Transverse colon (tissue), 4 donors: Measurements from ENCODE around the gene ASB15.

Source experiments
- CTCF ChIP-seq, 5 experiments: fragments of 200-600 bp in 3 of 5; fragments of 450-650 bp in 2 of 5; sonication (generic) in 3 of 5; IDR thresholded peaks; 1 replicate in 2 of 5; 2 replicates in 3 of 5; pipeline ENCODE4 v1.5.1; 2016 to 2017; ENCODE audit warnings: antibody characterized with exemption in 5 of 5, inconsistent platforms in 3 of 5, mild to moderate bottlenecking in 2 of 5, moderate library complexity in 1 of 5
- EP300 ChIP-seq: sonication (generic); formaldehyde crosslinking; IDR thresholded peaks from one replicate; pipeline ENCODE4 v1.6.1; 2017; ENCODE audit warnings: antibody characterized with exemption, low read depth
- POLR2A ChIP-seq: fragments of 450-650 bp; IDR thresholded peaks from one replicate; pipeline ENCODE4 v1.6.1; 2016; ENCODE audit warnings: antibody characterized with exemption, mild to moderate bottlenecking, moderate library complexity
- POLR2AphosphoS5 ChIP-seq, 3 donors: sonication (generic); formaldehyde crosslinking; IDR thresholded peaks; one replicate each; pipeline ENCODE4 v1.6.1; 2016; ENCODE audit warnings: antibody characterized with exemption in 3 of 3

GRCh38 chr7:123581162-123581459 lies 20.5 kb upstream of the ASB15 start:
- TF ChIP-seq CTCF (IDR thresholded peaks at IDR 0.05) (no peak), EP300 (no peak), POLR2AphosphoS5 (IDR thresholded peaks at IDR 0.05) (no peak), POLR2A (no peak)
